GM10266 (cell line): ENCODE results near the gene GPR152.

Experiments used
- DNase-seq: peaks from one replicate; pipeline ENCODE4 v3.0.0; 2012; ENCODE audit errors: extremely low spot score
- CTCF ChIP-seq: IDR thresholded peaks from 2 replicates; pipeline ENCODE4 v1.5.1; 2012; ENCODE audit warnings: mild to moderate bottlenecking, low read depth; ENCODE audit not compliant: control insufficient read depth, insufficient read depth; ENCODE audit errors: missing control alignments

Gene GPR152

GRCh38 chr11:67420646-67421429 lies 31.7 kb downstream of the GPR152 start:
- TF ChIP-seq CTCF: no peak
- peak; percentile 100 for DNase-seq

GRCh38 chr11:67420147-67420645 lies 32.3 kb downstream of the GPR152 start:
- no peak for DNase-seq
- no peak for TF ChIP-seq CTCF

GRCh38 chr11:67419325-67420049 lies 33.0 kb downstream of the GPR152 start:
- TF ChIP-seq CTCF: no peak
- DNase-seq: no peak

GRCh38 chr11:67418476-67419281 lies 33.9 kb downstream of the GPR152 start:
- no peak for TF ChIP-seq CTCF
- no peak for DNase-seq

GRCh38 chr11:67417425-67417824 lies 35.1 kb downstream of the GPR152 start:
- no peak for TF ChIP-seq CTCF
- DNase-seq: no peak

- TF ChIP-seq CTCF: no peak
- DNase-seq: no peak
These were observed 35.9 kb downstream of the GPR152 start for GRCh38 chr11:67416416-67417335.
